OCI-LY3 (cell line): ENCODE measurements around the gene GPR15LG.
"Not testable (repeated sequence)": the region's sequence is repeated elsewhere in the genome, so short reads cannot be mapped to it uniquely, and the experiment has no call there.

Experiments
- CTCF ChIP-seq: fragments of 200-600, 300-600 bp; sonication (generic); IDR thresholded peaks from 2 replicates; pipeline ENCODE4 v1.5.1; 2014; ENCODE audit warnings: antibody characterized with exemption, low read length, low read depth
- EZH2phosphoT487 ChIP-seq: fragments of 200-600 bp; shearing (Covaris generic); IDR thresholded peaks from 2 replicates; pipeline ENCODE4 v1.6.1; 2018; ENCODE audit warnings: antibody characterized with exemption, mixed run types, low read depth

- not testable (repeated sequence) for TF ChIP-seq CTCF, EZH2phosphoT487
Observed at GRCh38 chr10:84180386-84180785, 6.8 kb downstream of the GPR15LG start.
